Measurements from ENCODE around the gene TBX1.
"Not testable (repeated sequence)": the region's sequence is repeated elsewhere in the genome, so short reads cannot be mapped to it uniquely, and the experiment has no call there.

TBX1 gene

GRCh38 chr22:19772673-19773469 lies 12.3 kb downstream of the TBX1 start:
- DNase-seq (ENCODE audit: low read depth) = peak; percentile 93
- H3K4me3 ChIP-seq (ENCODE audit: low read depth, low read length) = no peak overlapping the region
- TF ChIP-seq POLR2A (IDR thresholded peaks at IDR 0.05; ENCODE audit: extremely low read depth, insufficient read length) = no peak
- no peak for TF ChIP-seq MYC (IDR thresholded peaks at IDR 0.05; ENCODE audit: low read depth, low read length)
- TF ChIP-seq MAX (IDR thresholded peaks at IDR 0.05; ENCODE audit: low read depth, low read length) = no peak; the same call in 1 of the 2 replicates
- TF ChIP-seq CTCF (IDR thresholded peaks at IDR 0.05; ENCODE audit: low read depth, low read length) = peak; percentile 31

GRCh38 chr22:19773470-19774040 lies 13.0 kb downstream of the TBX1 start:
- no peak for TF ChIP-seq POLR2A (IDR thresholded peaks at IDR 0.05; ENCODE audit: extremely low read depth, insufficient read length)
- TF ChIP-seq MYC (IDR thresholded peaks at IDR 0.05; ENCODE audit: low read depth, low read length) = no peak
- no peak for TF ChIP-seq MAX (IDR thresholded peaks at IDR 0.05; ENCODE audit: low read depth, low read length)
- no peak for TF ChIP-seq CTCF (IDR thresholded peaks at IDR 0.05; ENCODE audit: low read depth, low read length)
- no peak overlapping the region for H3K4me3 ChIP-seq (ENCODE audit: low read depth, low read length)
- no peak for DNase-seq (ENCODE audit: low read depth)

- no peak for TF ChIP-seq MYC (IDR thresholded peaks at IDR 0.05; ENCODE audit: low read depth, low read length)
- no peak for TF ChIP-seq POLR2A (IDR thresholded peaks at IDR 0.05; ENCODE audit: extremely low read depth, insufficient read length)
- TF ChIP-seq MAX (IDR thresholded peaks at IDR 0.05; ENCODE audit: low read depth, low read length) = no peak
- TF ChIP-seq CTCF (IDR thresholded peaks at IDR 0.05; ENCODE audit: low read depth, low read length) = no peak
These were observed 14.1 kb downstream of the TBX1 start for GRCh38 chr22:19774628-19775027.

GRCh38 chr22:19775496-19776325 lies 15.1 kb downstream of the TBX1 start:
- no peak for DNase-seq (ENCODE audit: low read depth)
- H3K4me3 ChIP-seq (ENCODE audit: low read depth, low read length) = no peak overlapping the region
- no peak for TF ChIP-seq POLR2A (IDR thresholded peaks at IDR 0.05; ENCODE audit: extremely low read depth, insufficient read length)
- no peak for TF ChIP-seq MAX (IDR thresholded peaks at IDR 0.05; ENCODE audit: low read depth, low read length)
- no peak for TF ChIP-seq CTCF (IDR thresholded peaks at IDR 0.05; ENCODE audit: low read depth, low read length)
- no peak for TF ChIP-seq MYC (IDR thresholded peaks at IDR 0.05; ENCODE audit: low read depth, low read length)

More at GRCh38 chr22:19774628-19775027, 14.1 kb downstream of the TBX1 start:
- H3K4me3 ChIP-seq (ENCODE audit: low read depth, low read length) = no peak overlapping the region
- no peak for DNase-seq (ENCODE audit: low read depth)

- TF ChIP-seq CTCF (IDR thresholded peaks at IDR 0.05; ENCODE audit: low read depth, low read length) (no peak), MAX (IDR thresholded peaks at IDR 0.05; ENCODE audit: low read depth, low read length) (peak; percentile 69), POLR2A (IDR thresholded peaks at IDR 0.05; ENCODE audit: extremely low read depth, insufficient read length) (no peak)
- DNase-seq (ENCODE audit: low read depth) = peak; percentile 84
- H3K4me3 ChIP-seq (ENCODE audit: low read depth, low read length) = no peak overlapping the region
These were observed 16.0 kb downstream of the TBX1 start for GRCh38 chr22:19776433-19777031.

- DNase-seq (ENCODE audit: low read depth); H3K4me3 ChIP-seq (ENCODE audit: low read depth, low read length): not testable (repeated sequence)
These were observed 16.6 kb downstream of the TBX1 start for GRCh38 chr22:19777192-19777591.

Data from NB4 (cell line).